ENCODE data around the gene RFX3. TPM values are rescaled to one million over a fixed set of nuclear protein-coding genes. Genes with fewer than 3 reads are reported as not detected.

Gene RFX3
- total RNA-seq: 0.65 and 2.5 TPM in 2 replicates

GRCh38 chr9:3525836-3526164, at the start of gene RFX3:
TSS of gene RFX3 (minus strand) at chr9:3526001. CDS start at chr9:3395588, 130,413 bp downstream.

